Measurements from ENCODE around the gene ZMAT5.

Gene ZMAT5

GRCh38 chr22:29715705-29716104, 51.1 kb downstream of the ZMAT5 start:
- in situ Hi-C loops (cut with MboI; ENCODE audit: low sequenced_read_pairs, unreplicated experiment) = no loop called here
- DNase-seq (ENCODE audit: low spot score) = no peak
- no peak for TF ChIP-seq CTCF (IDR thresholded peaks at IDR 0.05; ENCODE audit: borderline replicate concordance, control extremely low read depth, extremely low read depth, insufficient read depth, missing control alignments)

GRCh38 chr22:29715240-29715639, 51.6 kb downstream of the ZMAT5 start:
- no peak for DNase-seq (ENCODE audit: low spot score)
- TF ChIP-seq CTCF (IDR thresholded peaks at IDR 0.05; ENCODE audit: borderline replicate concordance, control extremely low read depth, extremely low read depth, insufficient read depth, missing control alignments) = no peak
- in situ Hi-C loops (cut with MboI; ENCODE audit: low sequenced_read_pairs, unreplicated experiment) = no loop called here

- no peak for DNase-seq (ENCODE audit: low spot score)
- in situ Hi-C loops (cut with MboI; ENCODE audit: low sequenced_read_pairs, unreplicated experiment) = no loop called here
- TF ChIP-seq CTCF (IDR thresholded peaks at IDR 0.05; ENCODE audit: borderline replicate concordance, control extremely low read depth, extremely low read depth, insufficient read depth, missing control alignments) = no peak
Measured at GRCh38 chr22:29713156-29713727, 53.6 kb downstream of the ZMAT5 start.

GRCh38 chr22:29712119-29712518, 54.7 kb downstream of the ZMAT5 start:
- in situ Hi-C loops (cut with MboI; ENCODE audit: low sequenced_read_pairs, unreplicated experiment) = no loop called here
- DNase-seq (ENCODE audit: low spot score) = no peak
- no peak for TF ChIP-seq CTCF (IDR thresholded peaks at IDR 0.05; ENCODE audit: borderline replicate concordance, control extremely low read depth, extremely low read depth, insufficient read depth, missing control alignments)

GRCh38 chr22:29710922-29711593, 55.7 kb downstream of the ZMAT5 start:
- DNase-seq (ENCODE audit: low spot score) = no peak
- no peak for TF ChIP-seq CTCF (IDR thresholded peaks at IDR 0.05; ENCODE audit: borderline replicate concordance, control extremely low read depth, extremely low read depth, insufficient read depth, missing control alignments)
- in situ Hi-C loops (cut with MboI; ENCODE audit: low sequenced_read_pairs, unreplicated experiment) = no loop called here

- TF ChIP-seq CTCF (IDR thresholded peaks at IDR 0.05; ENCODE audit: borderline replicate concordance, control extremely low read depth, extremely low read depth, insufficient read depth, missing control alignments) = no peak
- DNase-seq (ENCODE audit: low spot score) = no peak
- in situ Hi-C loops (cut with MboI; ENCODE audit: low sequenced_read_pairs, unreplicated experiment) = no loop called here
Measured at GRCh38 chr22:29710193-29710592, 56.6 kb downstream of the ZMAT5 start.
